HG03066 (cell line): Measurements from ENCODE around the gene PEPD.

Source experiments
- ATAC-seq: cut with Tn5 transposase; IDR thresholded peaks from one replicate; pipeline ENCODE4 v1.9.1; 2021; ENCODE audit warnings: low read depth; ENCODE audit not compliant: unreplicated experiment

The PEPD gene

DNA sequence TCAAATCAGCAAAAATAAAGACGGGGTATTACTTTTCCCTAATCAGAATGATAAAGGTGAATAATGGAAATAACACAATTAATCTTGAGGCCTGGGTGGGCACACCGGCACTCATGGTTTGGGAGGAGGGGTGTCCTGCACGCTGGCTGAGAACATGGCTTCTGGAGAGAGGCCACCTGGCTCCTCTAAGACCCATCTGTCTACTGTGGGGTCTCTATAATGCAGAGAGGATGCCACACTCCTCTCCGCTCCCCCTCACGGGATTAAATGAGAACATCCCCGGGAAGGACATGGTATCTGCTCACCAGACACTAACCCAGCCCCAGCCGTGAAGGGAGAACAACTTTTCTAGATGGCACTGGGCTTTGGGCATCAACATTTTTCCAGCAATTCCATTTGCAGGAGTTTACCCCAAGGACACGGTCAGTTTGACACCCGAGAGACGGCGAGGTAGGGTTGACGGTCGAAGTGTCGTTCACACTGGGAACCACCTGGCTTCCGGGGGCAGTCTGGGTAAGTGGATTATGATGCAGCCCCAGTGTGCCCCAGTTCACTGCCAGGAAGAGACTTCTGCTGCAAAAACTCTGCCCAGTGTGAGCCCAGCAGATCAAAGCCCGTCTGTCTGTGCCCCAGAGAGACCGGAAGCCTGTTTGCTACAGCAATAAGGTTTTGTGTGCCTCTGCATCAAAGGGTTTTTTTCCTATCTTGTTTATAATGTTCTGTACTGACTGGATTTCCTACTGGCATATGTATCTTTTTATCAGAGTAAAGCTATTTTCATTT lies 91.5 kb downstream of the PEPD start:
- ATAC-seq, result no peak

DNA sequence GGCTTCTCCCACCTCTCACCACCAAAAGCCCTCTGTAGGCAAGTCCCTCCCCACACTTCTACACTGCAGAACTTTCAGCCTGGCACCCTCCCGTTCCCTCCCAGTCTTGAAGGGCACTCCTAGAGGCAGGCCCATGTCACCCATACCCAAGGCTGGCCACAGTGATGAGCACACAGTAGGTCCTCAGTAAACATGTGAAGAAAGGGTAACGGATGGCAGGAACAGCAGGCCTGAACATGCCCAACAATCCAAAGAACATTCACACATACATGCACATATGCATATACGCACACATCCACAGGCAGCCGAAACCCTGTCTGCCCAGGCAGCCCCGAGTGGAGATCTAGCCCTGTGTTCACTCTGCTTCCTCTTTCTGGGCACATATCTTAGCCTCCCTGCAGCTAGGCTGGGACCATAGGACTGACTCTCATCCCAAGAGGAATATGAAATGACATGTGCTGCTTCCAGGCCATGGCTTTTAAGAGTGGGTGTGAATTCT lies 92.9 kb downstream of the PEPD start:
- ATAC-seq, result no peak

DNA sequence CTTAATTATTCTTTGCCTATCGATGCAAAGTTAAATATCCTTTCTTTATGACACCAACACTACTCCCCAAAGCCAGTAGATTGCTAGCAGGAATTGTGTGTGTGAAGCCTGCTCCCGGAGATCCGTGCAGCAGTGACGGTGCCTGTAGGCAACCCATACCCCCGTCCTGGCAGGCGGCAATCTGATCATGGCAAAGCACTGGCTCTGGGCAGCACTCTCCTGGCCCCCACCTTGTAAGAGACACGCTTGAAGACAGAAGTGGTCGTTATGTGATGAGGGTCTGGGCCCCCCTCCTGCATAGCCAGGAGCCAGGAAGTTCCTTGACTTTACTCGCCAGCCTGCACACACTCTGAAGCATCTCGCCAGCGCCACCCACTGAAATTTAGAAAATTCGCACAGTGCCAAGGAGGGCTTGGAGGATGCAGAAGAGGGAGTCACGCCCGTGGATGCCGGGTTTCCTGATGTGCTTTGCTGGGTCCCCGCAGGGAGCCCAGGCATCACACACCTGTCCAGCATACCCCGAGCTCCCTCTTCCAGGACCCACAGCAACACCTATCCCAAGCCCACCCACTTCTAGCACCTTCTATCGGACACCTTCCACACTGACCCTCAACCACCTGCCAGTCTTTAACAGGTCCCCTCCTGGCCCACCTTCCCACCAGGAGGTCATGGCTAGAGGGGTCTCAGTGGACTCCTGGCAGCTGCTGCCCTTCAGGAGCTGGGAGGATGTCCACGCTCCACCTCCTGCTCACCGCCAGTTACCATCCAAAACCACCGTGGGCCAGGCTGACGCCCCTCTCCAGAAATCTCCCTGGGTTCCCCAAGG lies 93.6 kb downstream of the PEPD start:
- no peak for ATAC-seq

DNA sequence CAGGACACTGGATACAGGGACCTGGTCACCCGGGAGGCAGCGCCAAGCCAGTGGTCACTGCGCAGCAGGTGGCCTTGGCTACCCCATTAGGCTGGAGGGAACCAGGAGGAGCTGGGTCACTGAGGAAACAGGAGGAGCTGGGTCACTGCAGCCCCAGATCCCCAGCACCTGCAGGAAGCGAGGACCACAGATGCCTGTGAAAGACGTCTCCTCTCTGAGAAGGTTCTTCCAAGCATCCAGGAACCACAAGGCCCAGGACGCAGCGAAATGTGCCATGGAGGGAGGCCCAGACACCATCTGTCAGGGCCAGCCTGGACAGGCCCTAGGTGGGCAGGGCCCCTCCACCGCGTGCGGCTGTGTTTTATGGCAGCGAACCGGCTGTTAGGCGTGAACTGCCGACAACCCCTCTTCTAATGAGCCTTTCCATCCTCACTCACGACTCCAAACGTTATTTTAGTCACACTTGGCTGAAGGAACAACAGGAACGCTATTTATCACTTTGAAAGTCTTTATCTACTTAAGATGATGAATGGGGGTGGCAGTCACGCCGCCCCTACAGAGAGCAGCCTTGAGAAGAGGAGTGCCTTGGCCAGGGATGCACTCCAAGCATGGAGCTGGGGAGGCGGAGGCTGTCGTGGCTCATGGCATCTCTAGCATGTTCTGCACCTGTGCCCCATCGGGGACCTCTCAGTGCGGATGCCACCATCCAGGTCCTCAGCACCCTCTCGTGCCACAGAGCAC lies 94.8 kb downstream of the PEPD start:
- no peak for ATAC-seq

DNA sequence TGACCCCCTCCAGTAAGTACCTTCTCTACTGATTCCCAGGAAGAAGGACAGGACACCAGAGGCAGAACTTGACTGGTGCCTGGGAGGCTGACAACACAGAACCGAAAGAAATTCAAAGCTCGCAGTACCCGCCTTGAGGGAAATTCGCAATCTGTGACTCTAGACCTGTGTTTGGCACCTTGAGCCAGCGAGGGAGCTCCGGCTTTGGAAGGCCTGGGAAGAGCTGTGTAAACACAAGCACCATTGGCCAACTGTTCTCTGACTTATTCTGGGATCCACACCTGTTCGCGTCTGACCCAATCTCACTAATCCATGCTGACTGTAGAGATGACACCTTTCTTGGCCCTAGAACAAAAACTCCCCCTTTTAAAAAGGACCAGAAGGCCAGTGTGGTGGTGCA lies 97.4 kb downstream of the PEPD start:
- no peak for ATAC-seq

DNA sequence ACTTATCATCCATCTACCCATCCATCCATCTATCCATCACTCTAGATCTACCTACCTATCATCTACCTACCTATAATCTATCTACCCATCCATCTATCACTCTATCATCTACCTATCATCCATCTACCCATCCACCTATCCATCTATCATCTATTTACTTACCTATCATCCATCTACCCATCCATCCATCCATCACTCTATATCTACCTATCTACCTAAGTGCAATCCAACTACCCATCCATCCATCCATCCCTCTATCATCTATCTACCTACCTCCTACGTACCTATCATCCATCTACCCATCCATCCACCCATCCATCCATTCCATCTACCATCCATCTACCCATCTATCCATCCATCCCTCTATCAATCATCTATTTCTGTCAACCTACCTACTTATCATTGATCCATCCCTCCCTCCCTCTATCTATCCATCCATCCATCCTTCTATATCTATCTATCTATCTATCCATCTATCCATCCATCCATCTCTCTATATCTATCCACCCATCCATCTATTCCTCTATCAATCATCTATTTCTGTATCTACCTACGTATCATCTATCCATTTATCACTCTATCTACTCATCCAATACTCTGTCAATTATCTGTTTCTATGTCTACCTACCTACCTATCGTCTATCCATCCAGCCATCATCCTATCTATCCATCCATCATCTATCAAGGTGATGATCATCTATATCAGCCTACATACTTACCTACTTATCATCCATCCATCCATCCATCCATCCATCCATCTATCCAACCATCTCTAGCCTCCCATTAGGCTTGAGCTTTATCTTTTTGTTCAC lies 99.0 kb downstream of the PEPD start:
- no peak for ATAC-seq

DNA sequence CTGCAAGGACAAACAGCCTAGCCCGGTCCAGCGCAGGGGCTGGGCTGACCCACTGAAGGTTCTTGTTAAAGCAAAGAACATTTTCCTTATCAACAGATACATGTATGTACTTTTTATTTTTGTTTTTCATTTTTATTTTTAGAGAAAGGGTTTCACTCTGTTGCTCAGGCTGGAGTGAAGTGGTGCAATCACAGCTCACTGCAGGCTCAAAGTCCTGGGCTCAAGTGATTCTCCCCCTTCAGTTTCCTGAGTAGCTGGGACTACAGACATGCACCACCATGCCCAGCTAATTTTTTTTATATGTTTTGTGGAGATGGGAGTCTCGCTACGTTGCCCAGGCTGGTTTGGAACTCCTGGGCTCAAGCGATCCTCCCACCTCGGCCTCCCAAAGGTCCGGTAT lies 100.2 kb downstream of the PEPD start:
- no peak for ATAC-seq

DNA sequence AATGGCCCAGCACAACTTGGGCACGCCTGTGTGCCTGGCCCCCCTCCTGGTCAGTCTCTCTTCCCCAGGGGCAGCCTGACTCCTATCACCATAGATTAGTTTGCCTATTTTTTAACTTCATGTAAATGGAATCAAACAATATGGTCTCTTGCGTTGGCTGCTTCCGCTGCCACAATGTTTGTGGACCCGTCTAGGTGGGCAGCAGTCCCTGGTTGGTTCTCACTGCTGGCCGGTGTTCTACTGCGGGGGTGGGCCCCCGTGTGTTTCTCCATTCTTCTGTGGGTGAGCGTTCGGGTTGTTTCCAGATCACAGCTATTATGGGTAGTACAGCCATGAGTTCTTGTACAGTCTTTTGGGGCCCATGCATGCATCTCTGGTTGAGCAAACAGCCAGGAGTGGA lies 100.8 kb downstream of the PEPD start:
- ATAC-seq, result no peak

DNA sequence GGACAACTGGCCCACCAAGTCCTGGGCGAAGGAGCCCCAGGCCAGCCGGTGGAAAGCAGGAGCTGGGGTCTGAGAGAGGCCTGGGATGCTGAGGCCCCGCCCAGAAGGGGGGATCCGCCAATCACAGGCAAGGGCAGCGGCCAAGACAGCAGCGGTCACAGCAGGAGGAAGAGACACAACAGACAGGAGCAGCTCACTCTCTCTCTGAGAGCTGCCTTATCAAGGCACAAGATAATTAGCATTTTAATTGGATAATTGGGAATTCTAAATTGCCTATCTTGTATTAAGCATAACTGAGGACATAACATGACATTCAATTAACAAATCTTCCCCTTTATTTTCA lies 101.8 kb downstream of the PEPD start:
- no peak for ATAC-seq

DNA sequence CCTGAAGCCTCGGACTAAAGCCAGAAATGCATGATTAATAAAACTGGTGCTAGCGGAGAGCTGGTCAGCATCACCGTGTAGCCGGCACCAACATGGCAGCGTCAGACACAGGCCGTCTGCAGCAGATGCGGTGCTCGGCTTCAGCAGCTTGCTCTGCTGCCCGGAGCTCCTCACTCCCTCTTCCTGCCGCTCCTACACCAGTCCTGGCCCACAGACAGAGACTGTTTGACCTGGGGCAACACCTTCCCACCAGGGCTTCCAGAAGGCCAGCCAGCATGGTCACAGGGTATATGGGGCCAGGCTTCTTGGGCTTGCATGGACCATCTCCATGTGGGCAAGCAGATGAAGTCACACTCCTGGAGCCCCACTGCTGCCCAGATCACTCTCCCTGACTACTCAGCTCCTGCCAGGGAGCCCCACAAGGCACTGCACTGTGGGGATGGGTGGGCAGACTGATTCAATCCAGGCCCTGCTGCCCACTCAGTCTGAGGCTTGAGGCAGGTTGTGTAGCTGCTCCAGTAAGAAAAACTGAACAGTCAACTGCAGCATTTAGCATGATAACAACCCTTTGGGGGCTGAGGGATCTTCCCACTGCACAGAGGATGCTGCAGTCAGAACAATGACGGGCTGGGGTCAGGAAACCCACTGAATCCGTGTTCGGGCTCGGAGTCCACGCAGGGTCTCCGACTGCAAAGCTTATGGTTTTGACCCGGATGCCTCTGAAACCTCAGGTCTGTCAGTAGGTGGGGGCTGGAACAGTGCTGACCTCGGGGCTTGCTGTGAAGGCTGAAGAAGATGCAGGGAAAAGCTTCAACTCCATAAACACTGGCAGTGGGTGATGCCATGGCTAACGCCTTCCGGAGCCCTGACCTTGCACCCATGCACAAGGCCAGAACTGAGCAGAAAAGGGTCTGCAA lies 102.5 kb downstream of the PEPD start:
- ATAC-seq, result no peak

DNA sequence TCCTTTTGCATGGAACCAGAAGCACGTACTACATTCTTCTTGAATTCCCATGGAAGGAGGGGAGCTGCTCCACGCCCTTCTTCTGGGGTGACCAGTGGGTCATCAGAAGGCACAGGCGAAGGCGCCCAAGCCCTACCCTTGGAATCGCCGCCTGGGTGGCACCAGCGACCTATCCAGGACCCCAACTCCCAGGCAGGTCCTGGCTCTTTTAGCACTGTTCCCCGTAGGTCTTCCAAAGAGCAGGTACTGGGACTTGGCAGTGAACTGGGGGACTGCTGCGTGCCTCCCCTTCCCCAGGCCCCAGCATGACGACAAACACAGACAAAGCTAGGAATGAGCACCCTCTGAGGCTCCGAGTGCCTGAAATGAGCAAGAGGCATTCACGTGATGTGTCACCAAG lies 103.1 kb downstream of the PEPD start:
- ATAC-seq, result no peak

DNA sequence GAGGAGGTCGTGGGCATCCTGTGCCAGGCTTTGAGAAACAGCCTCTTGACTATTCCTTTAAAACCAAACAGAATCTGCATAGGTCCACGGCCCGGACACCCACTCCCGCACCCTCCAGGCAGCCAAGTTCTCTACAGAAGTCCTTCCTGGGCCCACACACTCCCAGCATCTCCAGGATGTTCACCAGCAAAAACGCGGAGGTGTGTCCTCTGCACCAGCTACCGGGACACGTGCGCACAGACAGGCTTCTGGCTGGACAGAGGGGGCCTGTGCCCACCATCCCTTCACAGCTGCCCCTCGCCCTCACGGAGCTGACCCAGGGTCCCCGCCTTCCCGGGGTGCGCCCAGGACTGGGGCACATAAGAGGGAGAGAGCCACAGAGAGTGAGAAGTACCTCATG lies 103.8 kb downstream of the PEPD start:
- ATAC-seq, result no peak

DNA sequence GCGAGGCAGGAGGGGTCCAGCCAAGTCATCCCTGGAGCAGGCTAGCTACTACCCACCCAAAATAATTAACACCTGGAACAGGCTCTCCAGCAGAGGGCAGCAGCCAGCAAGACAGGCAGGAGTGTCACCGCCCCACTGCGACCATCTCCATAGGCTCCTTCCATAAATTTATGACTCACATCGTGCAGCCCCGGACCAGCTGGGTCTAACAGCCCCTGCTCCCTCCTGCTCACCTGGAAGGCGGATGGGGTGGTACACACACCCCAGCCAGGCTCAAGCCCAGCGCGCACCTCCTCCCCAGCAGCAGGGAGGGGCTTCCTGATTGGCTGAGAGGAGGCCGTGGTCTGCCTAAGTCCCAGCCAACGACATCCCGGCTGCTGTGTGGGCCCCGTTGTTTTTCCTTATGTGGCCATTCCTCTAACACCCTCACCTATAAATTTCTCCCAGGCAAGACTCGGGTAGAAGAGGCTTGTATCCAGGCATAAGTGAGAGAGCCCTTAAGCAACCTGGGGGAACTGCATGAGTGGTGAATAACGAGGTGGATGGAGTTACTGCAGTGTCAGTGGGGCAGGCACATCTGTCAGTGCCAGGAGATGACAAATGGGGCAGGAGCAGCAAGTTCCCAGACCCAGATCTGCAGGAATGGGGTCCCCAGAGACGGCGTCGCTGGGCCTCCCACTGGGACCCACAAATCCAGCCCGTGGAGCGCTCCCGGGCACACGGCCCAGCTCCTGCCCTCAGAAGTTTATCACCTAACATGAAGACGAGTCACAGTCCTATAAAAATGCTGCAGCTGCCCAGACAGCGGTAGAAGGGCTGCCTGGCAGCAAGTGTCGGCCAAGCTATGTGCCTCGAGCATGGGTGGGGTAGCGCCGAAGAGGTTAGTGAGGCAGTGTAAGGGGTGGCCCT lies 105.0 kb downstream of the PEPD start:
- no peak for ATAC-seq

DNA sequence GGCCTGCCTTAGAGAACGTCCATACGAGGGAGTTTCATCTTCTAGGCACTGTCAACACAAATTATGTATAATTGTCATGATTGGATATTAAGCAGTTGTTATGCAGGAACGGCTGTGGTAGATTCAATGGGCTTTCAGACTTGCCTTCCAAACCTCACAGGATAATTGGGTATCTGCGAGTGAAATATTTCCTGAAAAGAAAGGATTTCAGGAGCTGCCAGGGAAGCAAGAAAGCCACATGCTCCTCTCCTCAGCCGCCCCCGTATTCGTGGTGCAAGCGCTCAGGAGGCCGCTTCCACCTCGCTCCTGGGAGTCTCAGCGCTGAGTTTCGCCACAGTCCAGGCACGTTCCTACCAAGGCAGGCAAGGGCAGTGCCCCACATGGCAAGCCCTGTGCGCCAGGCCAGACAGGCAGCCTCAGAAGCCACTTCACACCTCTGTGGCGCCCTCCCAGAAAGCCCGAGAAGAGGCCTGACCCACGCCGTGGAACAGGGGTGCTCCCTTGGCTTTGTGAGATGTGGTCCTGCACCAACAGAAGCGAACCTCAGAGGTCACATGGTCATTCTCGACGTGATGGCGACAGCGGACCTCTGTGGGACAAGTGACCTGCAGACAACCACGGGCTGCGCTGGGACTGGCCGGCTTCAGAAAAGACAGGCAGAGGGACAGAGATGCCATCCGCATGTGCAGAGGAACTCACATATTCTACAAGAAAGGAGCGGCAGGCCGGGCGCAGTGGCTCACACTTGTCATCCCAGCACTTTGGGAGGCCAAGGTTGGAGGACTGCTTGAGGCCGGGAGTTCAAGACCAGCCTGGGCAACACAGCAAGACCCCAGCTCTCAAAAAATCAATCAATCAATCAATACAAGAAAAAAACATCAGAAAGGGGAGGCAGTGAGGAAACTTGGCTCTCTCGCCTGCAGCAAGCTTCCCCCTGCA lies 106.7 kb downstream of the PEPD start:
- ATAC-seq, result no peak

DNA sequence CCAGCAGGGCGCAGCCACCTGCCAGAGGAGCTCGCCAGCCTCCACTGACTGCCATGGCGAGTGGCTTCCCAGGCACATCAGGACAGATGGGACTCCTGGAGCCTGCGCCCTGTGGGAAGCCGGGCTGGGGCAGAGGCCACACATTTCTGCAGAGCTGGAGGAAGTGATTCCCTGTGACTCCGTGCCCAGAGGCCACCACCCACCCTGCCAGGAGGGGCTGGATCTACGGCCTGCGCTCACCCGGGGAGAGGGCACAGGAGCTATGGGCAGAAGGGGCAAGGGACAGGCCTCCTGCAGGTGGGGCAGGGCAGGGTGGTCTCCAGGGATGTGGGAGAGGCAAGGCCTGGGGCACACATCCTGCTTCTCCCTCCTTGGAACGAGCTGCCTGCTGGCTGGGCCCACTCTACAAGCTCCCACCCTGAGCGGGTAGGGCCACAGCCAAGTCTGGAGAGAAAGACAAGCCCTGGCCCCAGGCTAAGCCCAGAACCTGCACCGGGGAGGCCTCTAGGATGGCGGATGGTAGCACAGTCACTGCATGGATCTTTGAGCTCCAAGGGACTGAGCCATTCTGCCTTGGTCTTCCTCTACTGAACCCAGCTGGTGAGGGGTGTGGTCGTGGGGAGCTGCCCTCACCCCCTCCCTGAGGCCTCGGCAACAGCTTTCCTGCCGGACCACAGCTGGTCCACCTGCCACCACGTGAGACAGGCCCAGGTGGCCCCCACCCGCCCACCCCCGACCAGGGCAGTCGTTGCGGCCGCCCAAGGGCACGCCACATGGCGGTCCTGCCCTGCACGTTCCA lies 107.5 kb downstream of the PEPD start:
- ATAC-seq, result no peak

DNA sequence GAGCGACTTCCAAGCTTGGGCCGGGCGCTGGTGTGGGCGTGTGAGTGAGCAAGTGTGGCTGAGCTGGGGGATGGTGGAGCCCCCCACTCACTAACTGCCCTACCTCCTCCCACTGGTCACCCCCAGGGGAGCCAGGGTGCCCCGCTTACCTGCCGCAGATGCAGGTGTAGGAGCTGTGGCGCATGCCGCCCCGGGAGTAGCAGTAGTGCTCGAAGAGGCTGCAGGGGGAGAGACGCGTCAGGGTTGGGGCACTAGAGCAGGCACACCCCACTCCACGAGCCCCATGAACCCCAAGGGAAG lies 108.2 kb downstream of the PEPD start:
- ATAC-seq, result no peak
